Fibroblast of pulmonary artery (primary cell): ENCODE results near the gene DDX23.

ENCODE experiments used
- DNase-seq: peaks from one replicate; pipeline ENCODE4 v3.0.0-alpha.2; 2010; ENCODE audit warnings: low read depth
- H3K4me3 ChIP-seq: replicated peaks from 2 replicates; pipeline ENCODE4 v1.5.1; 2011; ENCODE audit warnings: low read depth, mild to moderate bottlenecking, control low read depth, low read length, moderate library complexity
- TF ChIP-seq, protein P1 (sequence below): IDR thresholded peaks from 2 replicates; pipeline ENCODE4 v1.5.1; 2011; ENCODE audit warnings: mild to moderate bottlenecking, control low read depth, low read length, inconsistent platforms; ENCODE audit errors: missing control alignments

Gene DDX23

DNA sequence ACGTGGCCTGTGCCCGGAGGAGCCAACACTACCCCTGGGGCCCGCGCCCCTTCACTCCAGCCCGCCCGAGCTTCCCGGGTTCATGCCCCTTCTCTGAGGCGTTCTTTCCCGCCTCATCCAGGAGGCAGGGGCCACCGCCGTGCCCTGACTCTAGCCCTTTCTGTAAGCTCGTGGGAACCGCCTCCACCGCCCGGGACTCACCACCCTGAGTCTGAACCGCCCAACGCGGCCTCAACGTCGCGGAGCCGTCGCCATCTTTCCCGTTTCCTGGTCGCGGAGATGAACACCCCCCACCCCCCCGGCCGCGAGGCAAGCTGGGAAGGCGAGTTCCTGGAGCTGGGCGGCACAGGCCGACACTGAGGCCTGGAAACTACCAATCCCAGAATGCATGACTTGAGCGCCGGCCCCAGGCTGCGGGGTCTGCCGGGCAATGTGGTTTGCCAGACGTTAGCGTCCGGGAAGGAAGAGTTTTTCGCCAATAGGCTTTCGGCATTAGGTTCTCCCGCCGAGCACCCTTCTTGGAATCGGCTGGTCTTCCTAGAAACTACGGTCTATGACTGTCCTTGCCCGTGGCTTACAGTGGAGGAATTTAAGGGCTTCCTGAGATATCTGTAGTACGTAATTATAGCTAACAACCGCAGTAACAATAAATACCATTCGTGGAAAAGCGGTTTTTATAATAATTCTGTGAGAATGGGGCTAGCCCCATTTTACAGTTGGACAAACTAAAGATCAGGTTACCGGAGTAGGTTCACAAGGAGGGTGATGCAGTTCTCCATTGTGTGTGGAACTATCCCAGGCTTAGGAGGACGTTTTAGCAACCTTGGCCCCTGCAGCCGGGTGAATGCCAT, at the start of gene DDX23:
Gene DDX23 (minus strand): TSS at position 281 of the 851 bp plus-strand sequence. CDS start 6,381 bp downstream, outside the sequence.
- peak within 1 kb of the TSS; percentile 97 for H3K4me3 ChIP-seq
- TF ChIP-seq, protein P1, sequence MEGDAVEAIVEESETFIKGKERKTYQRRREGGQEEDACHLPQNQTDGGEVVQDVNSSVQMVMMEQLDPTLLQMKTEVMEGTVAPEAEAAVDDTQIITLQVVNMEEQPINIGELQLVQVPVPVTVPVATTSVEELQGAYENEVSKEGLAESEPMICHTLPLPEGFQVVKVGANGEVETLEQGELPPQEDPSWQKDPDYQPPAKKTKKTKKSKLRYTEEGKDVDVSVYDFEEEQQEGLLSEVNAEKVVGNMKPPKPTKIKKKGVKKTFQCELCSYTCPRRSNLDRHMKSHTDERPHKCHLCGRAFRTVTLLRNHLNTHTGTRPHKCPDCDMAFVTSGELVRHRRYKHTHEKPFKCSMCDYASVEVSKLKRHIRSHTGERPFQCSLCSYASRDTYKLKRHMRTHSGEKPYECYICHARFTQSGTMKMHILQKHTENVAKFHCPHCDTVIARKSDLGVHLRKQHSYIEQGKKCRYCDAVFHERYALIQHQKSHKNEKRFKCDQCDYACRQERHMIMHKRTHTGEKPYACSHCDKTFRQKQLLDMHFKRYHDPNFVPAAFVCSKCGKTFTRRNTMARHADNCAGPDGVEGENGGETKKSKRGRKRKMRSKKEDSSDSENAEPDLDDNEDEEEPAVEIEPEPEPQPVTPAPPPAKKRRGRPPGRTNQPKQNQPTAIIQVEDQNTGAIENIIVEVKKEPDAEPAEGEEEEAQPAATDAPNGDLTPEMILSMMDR = no peak
- DNase-seq = peak; percentile 98

DNA sequence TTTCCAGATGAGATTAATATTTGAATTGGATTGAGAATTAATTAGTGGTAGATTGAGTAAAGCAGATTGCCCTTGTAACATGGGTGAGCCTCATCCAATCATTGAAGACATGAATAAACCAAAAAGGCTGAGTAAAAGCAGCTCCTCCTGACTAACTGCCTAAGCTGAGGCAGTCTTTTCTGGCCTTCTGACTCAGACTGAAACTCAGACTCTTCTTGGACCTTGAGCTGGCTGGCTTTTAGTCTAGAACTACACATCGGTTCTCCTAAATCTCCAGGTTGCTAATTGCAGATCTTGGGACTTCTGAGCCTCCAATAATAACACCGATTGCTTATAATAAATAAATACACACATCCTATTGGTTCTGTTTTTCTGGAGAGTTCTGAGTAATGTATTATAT, 49.3 kb upstream of the DDX23 start:
- H3K4me3 ChIP-seq = no peak overlapping the region
- TF ChIP-seq, protein P1 = no peak
- DNase-seq = no peak

DNA sequence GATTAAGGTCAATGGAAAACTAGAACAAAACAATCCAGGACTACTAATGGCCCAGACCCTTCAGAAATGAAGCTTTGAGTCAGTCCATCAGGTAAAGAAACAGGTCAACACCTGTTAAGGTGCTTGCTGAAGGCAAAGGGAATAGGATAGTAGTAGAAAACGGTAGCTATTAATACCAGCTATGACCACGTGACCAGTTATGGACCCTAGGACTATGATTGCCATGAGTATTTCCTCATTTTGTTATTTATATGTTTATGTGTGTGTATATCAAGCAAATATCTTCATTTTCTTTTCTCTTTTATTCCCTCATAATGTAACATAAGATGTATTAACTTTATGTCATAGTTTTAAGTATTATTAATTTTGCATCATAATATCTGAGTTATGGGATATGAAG, 47.7 kb upstream of the DDX23 start:
- no peak overlapping the region for H3K4me3 ChIP-seq
- DNase-seq = no peak
- TF ChIP-seq, protein P1 = no peak

DNA sequence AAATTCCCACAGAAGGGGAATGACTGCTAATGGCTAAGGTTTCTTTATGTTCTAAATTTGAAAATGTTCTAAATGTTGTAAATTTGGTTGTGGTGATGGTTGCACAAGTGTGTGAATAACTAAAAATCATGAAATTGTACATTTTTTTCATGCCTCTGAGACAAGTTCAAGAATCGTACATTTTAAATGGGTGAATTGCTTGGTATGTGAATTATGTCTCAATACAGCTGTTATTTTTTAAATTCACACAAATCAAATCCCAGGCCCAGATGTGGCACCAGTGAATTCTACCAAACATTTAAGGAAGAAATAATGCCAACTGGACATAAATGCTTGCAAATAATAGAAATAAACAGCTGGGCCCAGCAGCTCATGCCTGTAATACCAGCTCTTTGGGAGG, 42.3 kb upstream of the DDX23 start:
- no peak overlapping the region for H3K4me3 ChIP-seq
- TF ChIP-seq, protein P1 = no peak
- no peak for DNase-seq

DNA sequence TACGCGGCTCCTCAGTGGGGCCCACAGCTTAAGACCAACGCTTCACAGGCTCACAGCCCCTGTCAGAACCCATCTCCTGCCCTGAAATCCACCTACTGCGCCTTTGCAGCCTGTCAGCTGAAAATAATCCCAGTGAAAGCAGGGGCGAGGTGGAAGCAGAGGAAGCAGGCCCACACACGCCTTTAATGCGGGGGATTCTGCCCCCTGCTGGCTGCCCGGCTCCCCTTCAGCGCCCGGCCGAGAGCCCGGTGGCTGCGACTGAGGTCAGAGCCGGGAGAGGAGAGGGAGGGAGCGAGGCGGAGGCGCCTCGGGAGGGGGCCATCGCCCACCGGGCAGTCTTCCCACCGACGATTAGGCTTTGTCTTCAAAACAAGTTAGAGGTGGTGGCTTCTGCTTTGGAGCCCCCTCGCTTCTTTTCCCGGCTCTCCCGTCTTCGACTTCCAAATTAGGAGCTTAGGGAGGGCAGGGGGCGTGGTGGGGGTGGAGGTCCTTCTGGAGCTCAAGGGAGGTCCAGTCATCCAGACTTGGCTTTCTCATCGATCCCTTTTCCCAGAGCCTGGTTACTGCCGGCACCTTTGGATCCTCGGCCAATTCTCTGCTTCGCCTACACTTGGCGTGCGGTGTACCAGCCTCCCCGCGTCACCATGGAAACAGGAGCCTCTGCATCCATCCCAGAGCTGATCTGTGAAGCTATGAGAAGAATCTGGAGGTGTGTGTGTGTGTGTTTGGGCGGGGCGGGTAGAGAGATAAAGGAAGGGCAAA, 38.9 kb upstream of the DDX23 start:
- TF ChIP-seq, protein P1 = peak; percentile 80
- peak; percentile 77 for DNase-seq
- peak overlapping the region; percentile 41 for H3K4me3 ChIP-seq

DNA sequence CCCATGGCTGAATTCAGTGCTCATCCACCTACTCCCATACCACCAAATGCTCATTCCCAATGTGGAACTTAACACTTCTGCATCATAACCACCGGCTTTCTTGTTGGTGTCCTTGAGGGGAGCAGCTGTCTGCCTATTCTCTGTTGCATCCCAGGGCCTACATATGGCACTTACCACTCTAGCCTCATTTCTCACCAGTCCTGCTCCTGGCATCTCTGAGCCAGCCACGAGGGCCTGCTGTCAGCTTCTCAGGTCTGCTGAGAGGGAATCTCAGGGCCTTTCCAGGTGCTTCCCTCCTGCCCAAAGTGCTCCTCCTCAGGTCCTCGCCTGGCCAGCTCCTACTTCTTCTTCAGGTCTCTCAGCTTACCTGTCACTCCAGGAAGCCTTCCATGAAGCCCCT, 37.7 kb upstream of the DDX23 start:
- DNase-seq = no peak
- no peak overlapping the region for H3K4me3 ChIP-seq
- TF ChIP-seq, protein P1 = no peak
